DMS53 treated with DMSO at 0.1 percent for 48 hours (cell line): ENCODE results near the gene TLE5.

Experiments used
- DNase-seq: peaks from one replicate; lab custom pipeline; 2025; ENCODE audit not compliant: unreplicated experiment; lab: John Stamatoyannopoulos, UW

The TLE5 gene, protein sequence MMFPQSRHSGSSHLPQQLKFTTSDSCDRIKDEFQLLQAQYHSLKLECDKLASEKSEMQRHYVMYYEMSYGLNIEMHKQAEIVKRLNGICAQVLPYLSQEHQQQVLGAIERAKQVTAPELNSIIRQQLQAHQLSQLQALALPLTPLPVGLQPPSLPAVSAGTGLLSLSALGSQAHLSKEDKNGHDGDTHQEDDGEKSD

DNA sequence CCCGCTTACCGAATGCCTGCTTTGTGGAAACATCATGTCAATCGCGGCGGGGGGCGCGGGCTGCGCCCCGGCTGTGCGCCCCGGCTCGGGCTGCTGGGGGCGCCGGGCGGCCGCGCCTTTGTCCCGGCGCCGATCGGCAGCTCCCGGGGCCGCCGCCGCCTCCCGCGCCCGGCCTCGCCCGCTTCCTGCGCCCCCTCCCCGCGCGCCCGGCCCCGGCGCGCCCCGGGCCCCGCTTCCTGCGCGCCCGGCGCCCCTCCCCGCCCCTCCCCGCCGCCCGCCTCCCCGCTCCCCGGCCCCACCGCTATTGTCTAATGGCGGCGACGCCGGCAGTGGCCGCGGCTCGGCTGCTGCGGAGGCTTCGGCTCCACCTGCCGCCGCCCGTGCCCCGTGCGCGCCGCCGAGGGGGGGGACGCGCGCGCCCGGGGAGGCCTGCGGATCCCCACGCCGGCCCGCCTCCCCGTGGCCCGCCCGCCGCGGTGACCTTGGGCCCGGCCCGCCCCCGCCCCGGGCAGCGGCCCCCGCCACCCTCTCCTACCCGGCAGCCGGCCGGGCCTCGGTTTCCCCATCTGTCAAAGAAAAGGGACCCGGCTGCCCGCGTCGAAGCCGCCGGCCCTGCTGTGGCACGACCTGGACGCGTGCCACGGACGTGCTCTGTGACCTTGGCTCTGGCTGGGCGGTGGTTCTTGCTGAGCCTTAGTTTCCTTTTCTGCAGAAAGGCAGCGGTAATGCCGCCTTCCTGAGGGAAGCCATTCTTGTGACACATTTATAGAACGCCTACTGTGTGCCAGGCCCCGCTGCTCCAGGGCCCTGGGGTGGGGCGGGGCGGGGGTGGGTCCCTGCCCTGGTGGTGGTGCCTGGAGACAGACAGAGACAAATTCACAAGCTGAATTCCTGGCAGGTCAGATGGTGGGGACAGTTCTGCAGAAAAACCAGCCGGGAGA, at the start of gene TLE5:
Gene TLE5 (minus strand): TSS at position 331 of the 941 bp plus-strand sequence. CDS start 295 bp downstream, at position 36.
- DNase-seq: no peak

DNA sequence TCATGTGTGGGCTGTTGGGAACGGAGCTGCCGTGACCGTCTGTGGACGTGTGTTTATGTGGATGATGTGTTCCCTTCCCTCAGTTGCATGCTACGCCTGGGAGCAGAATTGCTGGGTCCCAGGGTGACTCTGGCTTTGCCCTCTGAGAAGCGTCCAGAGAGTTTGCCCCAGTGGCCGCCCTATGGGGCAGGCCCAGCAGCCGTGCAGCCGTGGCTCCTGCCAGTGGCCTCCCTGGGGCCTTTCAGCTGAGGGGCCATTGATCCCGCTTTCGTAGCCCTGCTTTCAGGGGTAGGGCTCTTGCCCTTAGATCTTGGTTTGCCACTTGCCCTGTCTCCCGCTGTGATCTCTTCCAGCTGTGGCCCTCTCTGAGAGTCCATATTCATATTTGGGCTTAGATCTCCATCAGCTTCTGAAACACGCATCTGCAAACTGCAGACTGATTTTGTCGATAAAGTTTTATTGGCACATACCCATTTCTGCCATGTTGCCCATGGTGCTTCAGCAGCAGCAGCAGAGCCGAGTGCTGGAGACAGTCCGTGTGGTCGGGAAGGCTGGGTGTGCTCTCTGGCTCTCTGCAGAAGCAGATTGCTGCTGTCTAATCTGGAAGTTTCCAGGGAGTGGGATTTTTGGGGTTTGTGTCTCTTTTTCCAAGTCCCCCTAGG, 49.4 kb upstream of the TLE5 start:
- no peak for DNase-seq

DNA sequence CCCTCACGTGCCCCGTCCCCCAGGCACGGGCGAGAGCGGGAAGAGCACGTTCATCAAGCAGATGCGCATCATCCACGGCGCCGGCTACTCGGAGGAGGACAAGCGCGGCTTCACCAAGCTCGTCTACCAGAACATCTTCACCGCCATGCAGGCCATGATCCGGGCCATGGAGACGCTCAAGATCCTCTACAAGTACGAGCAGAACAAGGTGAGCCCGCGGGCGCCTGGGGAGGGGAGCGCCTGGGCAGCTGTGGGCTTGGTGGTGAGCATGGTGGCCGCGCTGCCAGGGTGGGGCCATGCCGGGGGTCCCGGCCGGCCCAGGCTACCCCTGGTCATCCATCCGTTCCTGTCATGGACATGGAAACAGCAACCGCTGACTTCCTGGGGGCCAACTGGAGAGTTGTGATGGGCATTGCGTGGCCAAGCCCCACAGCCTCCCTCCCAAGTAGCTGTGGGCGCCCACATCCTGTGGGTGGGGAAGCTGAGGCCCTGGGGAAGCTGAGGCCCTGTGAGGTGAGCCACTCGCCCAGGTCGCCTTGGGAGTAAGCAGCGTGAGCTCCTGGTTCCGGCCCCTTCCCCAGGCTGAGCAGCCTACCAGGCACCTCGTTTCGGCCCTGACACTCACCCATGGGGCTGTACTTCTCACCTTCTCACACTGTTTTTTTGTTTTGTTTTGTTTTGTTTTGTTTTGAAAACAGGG, 48.0 kb upstream of the TLE5 start:
- no peak for DNase-seq

DNA sequence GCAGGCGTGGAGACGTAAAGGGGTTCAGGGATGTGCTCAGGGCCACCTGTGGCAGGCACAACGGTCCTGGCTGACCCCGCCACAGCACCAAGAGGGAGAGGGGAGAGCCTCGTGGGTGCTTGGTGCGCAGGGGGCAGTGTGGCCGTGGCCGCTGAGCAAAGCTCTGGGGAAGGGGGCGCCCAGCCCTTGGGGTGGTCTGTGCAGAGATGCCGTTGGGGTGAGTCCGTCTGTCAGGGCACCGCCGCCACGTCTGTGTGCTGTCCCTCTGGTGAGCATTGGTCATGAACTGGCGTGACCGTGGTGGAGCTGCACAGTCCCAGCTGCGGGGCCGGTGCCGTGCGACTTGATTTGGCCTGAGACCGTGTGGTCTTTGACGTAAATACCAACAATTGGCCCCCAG, 47.2 kb upstream of the TLE5 start:
- DNase-seq: no peak

DNA sequence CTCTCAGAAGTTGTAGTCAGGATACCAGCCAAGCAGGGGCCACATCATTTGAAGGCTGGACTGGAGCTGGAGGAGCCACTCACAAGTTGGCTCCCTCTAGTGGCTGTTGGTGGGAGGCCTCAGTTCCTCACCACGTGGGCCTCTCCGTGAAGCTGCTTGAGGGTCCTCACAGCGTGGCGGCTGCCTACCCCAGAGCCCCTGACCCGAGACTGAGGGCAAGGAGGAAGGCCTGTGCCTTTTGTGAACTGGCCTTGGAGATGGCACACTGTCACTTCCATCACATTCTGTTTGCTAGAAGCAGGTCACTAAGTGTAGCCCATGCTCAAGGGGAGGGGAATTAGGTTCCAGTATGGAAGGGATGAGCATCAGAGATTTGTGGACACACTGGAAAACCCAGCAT, 46.5 kb upstream of the TLE5 start:
- peak; percentile 10 for DNase-seq

DNA sequence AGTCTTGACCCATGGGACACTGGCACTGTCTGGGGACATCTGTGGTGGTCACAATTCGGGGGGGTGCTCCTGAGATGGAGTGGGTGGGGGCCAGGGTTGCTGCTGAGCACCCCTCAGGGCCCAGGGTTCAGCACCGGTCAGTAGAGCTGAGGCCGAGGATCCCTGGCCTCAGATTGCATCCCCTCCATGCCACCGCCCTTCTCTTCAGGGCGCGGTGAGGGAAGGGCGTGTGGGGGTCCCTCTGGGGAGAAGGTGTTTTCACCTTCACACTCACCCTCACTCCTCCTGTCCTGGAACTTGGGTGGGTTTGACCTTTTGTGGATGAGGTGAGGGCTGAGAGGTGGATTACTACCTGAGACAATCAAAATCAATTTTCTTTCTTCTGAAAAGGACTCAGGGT, 45.4 kb upstream of the TLE5 start:
- no peak for DNase-seq

DNA sequence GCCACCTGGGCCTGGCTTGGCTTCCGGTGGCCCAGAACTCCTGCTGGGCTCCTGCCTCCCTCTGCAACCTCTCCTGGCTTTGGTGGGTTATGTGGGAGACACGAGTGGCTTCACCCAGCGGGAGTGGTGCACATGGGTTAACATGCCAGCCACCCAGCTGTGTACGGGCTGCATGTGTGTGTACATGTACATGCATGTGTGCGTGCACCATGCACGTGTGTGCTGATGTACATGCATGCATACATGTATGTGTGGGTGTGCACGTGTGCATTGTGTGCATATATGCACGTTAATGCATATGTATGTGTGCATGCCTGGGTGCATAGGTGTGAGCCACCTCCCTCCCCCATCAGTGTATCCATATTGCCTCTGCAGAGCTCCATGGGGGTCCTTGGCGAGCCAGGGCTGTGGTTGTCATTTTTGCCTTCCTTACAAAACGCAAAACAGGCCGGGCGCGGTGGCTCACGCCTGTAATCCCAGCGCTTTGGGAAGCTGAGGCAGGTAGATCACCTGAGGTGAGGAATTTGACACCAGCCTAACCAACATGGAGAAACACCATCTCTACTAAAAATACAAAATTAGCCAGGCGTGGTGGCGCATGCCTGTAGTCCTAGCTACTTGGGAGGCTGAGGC, 44.3 kb upstream of the TLE5 start:
- no peak for DNase-seq

DNA sequence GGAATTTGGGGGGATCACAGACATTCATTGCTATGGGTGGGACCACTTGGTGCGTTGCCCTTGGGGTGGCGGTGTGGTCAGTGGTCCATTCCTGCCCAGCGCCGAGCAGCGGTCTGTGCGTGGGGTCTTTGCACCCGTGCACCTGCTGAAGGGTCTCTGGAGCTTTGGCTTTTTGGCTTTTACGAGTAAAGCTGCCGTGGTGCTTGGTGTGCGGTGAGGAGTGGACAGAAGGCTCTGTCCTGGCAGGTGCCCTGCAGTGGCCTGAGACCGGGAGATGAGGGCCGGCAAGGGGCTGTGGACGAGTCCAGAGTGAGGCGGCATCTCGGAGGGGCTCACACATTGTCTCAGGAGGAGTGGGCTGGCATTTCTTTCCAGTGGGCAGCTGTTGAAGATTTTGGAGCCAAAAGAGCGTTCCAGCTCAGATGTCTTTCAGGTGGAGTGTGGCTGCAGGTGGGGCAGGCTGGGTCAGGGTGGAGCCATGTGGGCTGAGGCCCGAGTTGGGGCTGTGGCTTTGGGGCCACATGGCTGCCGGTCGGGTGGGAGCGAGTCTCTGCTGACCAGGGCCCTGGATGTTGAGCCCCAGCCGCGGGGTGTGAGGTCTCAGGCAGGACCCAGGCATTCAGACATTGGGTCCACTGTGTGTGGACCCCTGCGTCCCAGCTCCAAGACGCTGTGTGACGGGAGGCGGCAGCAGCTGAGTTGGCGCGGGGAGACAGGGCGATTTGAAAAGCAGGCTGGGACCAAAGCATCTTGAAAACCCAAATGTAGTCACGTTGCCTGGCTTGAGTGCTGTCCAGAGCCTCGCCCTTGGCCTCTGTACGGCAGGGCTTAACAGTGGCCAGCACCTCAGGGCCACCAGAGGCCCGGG, 43.6 kb upstream of the TLE5 start:
- no peak for DNase-seq

DNA sequence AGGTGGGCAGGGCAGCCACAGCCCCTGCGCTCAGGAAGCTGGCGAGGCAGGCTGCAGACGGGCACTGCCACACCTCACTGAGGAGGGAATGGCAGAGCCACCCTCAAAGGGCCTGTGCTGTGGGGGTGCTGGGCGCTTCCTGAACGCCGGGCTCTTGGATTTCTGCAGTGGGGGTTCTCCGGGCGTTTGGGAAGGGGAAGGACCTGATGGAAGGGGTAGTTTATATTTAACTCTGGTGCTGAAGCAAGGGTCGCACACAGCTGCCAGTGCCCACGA, 42.4 kb upstream of the TLE5 start:
- no peak for DNase-seq

DNA sequence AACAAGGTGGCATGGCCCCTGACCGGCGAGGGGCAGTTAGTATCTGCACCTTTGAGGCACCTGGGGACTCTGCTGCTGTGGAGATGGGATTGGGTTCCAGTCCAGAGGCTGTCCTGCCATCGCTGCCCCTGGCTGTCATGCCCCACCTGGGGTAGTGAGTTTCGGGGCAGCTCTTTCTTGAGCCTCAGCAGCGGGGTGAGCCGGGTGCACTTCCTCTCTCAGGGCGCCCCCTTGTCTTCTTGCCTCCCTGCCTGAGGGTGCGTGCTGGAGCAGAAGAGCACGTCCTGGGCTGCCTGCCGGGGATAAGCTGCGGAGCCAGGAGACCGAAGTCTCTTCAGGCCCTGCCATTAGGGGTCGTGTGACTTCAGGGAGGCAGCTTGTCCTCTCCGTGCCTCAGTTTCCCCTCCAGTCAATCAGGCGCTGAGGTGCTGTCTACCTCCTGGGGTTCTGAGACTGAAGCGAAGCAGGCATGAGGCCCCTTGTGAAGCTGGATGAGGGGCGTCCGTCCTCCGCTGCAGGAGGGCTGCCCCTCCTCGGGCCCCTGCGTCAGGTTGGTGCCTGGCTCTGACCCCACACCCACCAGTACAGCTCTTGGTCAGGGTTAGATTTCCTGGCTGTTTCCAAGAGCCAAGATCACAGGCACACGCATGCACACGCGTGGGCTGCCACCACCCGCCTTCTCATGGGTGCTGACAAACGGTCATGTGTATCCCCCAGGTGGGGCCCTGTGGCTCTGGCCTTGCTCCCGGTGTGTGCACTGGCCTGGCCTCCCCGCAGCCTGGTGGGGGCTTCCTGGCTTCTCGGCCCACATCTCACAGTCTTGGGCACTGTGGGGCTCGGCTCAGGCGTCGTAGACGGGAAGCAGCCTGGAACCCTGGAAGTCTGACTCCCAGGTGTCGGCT, 40.2 kb upstream of the TLE5 start:
- DNase-seq: no peak

DNA sequence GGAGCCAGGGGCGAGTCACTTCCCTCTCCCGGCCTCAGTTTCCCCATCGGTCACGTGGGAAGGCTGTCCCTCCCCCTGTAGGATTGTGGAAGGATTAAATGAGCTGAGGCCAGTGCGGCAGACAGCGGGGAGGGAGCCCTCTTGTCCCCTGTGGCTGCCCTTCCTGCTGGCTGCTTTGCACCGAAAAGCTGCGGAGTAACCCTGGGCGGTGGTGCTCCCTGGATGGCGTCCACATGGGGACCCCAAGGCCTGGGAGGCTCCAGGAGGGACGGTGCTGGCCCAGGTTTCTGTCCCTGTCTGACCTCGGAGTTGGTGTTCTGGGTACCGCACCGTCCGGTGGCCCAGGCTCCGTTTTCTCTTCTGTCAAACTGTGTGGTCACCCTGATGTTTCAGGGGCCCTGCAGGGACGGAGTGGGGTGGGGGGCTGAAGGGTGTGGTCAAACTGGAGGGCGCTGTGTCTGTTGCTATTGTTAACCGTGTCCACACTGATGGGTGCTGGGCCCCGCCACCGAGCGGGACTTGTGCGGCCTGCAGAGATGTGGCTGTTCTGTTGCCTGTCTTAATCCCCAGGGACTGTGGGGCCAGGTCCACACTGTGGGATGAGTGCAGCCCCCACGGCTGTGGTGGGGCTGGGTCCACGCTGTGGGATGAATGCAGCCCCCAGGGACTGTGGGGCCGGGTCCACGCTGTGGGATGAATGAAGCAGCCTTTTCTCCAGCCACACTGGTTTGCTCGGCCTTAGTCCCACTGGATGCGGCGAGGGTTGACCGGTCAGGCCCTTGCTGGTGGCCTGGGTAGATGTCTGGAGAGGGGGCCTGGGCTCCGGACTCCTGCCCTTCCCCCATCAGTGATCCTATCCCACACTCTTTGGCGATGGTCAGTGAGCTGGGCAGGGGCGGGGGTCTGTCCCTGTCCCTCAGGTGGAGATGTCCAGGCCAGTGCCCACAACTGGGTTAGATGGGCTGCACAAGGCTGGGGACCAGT, 38.7 kb upstream of the TLE5 start:
- DNase-seq: no peak

DNA sequence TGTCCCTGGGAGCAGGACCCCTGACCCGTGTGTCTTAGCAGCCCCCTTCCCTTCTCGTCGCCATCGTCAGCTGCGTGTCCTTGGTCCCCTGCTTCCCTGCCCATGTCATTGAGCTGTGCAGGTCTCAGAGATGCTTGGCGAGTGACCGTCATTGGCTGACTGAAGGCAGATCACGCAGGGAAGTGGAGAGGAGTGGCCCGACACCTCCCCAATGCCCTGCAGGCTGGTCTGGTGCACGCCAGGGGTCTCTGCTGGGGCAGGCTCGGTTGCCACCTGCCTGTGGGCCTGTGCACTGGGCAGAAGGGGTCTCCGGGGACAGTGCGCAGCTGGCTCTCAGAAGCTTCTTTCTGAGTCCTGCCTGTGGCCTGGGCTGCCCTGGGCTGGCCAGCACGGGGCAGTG, 38.0 kb upstream of the TLE5 start:
- DNase-seq: no peak

DNA sequence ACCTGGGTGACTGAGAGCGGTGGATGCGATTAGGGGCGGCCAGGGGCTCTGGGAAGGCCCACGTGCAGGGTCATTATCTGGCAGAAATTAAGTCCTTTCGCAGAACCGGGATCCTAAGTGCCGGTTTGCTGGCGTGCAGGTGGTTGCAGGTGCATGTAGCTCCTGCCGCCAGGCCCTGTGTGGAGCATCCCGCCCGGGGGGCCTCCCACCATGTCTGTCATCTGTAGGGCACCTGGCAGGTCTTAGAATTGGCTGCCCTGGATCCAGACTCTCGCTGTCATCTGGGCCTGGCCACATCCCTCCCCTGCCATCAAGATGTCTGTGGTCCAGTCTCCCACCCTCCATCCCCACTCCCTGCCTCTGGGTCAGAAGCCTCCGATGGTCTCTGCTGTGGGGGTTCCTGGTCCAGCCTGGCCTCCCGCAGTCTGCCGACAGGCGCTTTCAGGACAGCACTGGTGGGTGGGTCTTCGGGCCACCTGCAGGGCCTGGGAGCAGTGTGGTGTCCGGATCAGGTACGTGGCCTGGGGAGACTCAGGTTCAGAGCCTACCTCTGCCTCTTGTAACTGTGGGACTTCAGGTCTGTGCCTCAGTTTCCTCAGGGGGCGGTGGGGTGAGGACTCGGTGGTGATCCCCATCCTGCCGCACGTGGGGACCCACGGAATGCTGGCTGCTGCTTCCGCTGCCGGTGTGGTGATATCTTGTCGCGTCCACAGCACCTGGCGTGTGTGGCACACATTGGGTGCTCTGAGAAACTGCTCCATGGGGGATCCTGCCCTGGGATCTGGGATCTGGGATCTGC, 37.3 kb upstream of the TLE5 start:
- DNase-seq: no peak

DNA sequence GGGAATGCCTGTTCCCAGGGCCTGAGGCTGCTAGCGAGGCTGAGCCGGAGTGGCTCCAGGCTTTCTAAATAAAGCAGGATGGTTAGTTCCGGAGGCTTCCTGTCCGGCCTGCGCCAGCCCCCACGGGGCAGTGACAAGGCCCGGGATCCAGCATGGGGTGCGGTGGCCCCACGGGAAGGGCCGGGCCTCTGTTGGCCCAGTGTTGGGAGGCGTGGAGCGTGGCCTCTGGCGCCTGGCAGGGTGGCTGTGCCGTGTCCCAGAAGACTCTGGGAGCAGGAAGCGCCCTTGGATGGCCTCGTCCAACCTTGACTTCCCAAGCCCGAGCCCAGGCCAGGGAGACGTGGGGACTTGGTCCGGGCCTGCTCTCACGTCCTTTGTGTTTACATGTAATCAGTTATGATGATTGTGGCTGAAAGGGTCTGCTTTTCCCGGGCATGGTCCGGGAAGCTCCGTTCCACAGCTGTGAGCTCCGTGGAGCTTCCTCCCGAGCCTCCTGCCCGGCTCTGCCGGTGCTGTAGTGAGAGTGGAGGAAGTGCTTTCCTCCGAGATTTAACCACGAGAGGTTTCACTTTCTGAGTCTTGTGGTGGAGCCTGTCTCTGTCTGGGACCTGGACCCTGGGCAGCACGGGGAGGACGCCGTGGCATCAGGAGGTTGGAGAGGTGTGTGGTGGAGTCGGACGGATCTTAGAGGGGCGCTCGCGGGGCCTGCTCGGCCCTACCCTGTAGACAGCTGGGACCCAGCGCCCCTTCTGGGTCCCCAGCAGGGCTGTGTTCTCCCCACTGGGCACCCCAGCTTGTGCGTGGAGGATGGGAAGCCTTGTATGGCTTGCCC, 36.4 kb upstream of the TLE5 start:
- DNase-seq: no peak

DNA sequence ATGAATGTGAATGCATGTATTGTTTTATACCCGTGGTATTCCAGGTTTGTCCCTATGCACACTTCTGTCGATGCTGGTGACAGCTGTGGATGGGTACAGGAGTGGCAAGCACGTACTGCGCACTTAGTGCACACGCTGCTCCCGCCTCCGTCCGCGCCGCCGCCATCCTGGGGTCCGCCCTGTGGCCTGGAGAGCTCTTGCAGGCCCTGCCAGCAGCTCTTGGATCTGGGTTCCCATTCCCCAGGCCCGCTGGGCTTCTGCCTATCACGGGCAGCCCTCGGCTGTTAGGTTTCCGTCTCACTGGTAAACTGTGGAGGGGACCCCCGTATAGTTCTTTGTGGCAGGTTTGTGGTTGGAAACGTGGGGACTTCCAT, 35.8 kb upstream of the TLE5 start:
- DNase-seq: no peak

DNA sequence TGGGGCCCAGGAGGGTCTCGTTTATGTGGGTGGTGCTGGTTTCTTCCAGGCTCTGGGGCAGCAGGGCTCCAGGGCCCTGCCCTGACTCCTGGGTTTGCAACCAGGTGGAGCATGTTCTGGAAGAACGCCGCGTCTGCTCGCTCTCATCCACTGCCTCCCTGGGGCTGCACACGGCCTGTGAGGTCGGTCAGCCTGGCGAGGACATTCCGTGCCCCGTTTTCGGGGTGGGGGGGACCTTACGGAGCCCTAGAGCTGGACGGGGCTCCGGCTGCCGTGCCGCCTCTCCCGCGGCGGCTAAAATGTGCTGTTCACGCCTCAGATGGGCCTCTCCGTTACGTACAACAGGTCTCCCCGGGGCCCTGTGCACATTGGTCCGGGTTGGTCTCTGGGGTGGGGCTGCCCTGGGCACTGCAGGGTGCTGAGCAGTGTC, 35.2 kb upstream of the TLE5 start:
- DNase-seq: no peak
